ENCODE results near the gene KRTAP4-9.
"Not testable (repeated sequence)": the region's sequence is repeated elsewhere in the genome, so short reads cannot be mapped to it uniquely, and the experiment has no call there.

DNA sequence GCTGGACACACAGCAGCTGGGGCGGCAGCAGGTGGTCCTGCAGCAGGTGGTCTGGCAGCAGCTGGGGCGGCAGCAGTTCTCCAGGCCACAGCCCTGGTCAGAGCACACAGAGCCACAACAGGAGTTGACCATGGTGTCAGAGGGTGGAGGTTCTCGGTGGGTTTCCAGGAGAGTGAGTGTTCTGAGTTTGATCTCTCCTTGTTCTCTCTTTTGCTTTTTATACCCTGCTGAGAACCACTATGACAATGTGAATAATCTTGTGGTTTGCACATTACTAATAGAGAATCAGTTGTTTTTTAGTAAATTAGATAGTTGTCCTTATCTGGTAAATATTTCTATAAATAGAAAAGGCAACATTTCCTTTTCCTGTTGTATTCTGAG, 18.8 kb downstream of the KRTAP4-9 start, which contains the start of gene KRTAP4-12:
- TF ChIP-seq, protein P1, sequence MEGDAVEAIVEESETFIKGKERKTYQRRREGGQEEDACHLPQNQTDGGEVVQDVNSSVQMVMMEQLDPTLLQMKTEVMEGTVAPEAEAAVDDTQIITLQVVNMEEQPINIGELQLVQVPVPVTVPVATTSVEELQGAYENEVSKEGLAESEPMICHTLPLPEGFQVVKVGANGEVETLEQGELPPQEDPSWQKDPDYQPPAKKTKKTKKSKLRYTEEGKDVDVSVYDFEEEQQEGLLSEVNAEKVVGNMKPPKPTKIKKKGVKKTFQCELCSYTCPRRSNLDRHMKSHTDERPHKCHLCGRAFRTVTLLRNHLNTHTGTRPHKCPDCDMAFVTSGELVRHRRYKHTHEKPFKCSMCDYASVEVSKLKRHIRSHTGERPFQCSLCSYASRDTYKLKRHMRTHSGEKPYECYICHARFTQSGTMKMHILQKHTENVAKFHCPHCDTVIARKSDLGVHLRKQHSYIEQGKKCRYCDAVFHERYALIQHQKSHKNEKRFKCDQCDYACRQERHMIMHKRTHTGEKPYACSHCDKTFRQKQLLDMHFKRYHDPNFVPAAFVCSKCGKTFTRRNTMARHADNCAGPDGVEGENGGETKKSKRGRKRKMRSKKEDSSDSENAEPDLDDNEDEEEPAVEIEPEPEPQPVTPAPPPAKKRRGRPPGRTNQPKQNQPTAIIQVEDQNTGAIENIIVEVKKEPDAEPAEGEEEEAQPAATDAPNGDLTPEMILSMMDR (IDR thresholded peaks at IDR 0.05): not testable (repeated sequence)
- not testable (repeated sequence) for TF ChIP-seq POLR2A (IDR thresholded peaks at IDR 0.05)

Measured in Peyer's patch (tissue), 4 donors.